A673 (cell line): Measurements from ENCODE around the gene GBF1. TPM values are rescaled to one million over a fixed set of nuclear protein-coding genes. Genes with fewer than 3 reads are reported as not detected.

Experiments used
- BruUV-seq: library from RNA; stranded (reverse); fragments of 400-500 nt; replicated peaks from 2 replicates; lab custom pipeline; 2021; lab: Mats Ljungman, UMichigan
- CTCF ChIA-PET: fragments of 300-600 bp; sonication (Branson Sonifier 250); formaldehyde crosslinking; loops from one replicate; lab custom pipeline; 2022; ENCODE audit warnings: antibody characterized with exemption; lab: Charles Lee
- POLR2A ChIA-PET: fragments of 300-600 bp; sonication (Branson Sonifier 250); formaldehyde crosslinking; loops from one replicate; lab custom pipeline; 2022; ENCODE audit warnings: antibody characterized with exemption; ENCODE audit not compliant: low non-redundant PET; lab: Charles Lee
- DNase-seq: peaks from one replicate; pipeline ENCODE4 v3.0.0-alpha.2; 2015; ENCODE audit warnings: low spot score
- H3K27ac ChIP-seq: fragments of 200-600 bp; sonication (generic); 2 replicates; pipeline ENCODE4 v1.5.1; 2016; ENCODE audit warnings: mixed run types, low read depth, mild to moderate bottlenecking, mixed read lengths, antibody characterized with exemption, low read length; ENCODE audit not compliant: poor library complexity, severe bottlenecking
- H3K27me3 ChIP-seq: fragments of 200-600 bp; sonication (generic); replicated peaks from 2 replicates; pipeline ENCODE4 v1.6.1; 2017; ENCODE audit warnings: mixed run types, low read depth, mild to moderate bottlenecking, mixed read lengths, antibody characterized with exemption, low read length; ENCODE audit not compliant: insufficient read depth, poor library complexity
- H3K36me3 ChIP-seq: fragments of 200-600 bp; sonication (generic); 2 replicates; pipeline ENCODE4 v1.6.1; 2016; ENCODE audit warnings: mixed run types, mild to moderate bottlenecking, mixed read lengths, antibody characterized with exemption, low read length; ENCODE audit not compliant: insufficient read depth, poor library complexity, severe bottlenecking
- H3K4me1 ChIP-seq: fragments of 200-600 bp; sonication (generic); 2 replicates; pipeline ENCODE4 v1.6.1; 2017; ENCODE audit warnings: mixed run types, mild to moderate bottlenecking, mixed read lengths, antibody characterized with exemption, low read length; ENCODE audit not compliant: insufficient read depth, poor library complexity, severe bottlenecking
- H3K4me3 ChIP-seq: fragments of 200-600 bp; sonication (generic); 2 replicates; pipeline ENCODE4 v1.5.1; 2016; ENCODE audit warnings: low read depth, mixed run types, mild to moderate bottlenecking, mixed read lengths, low read length; ENCODE audit not compliant: poor library complexity, severe bottlenecking
- H3K9me3 ChIP-seq: fragments of 200-600 bp; sonication (generic); 2 replicates; pipeline ENCODE4 v1.6.1; 2016; ENCODE audit warnings: mixed run types, low read depth, mild to moderate bottlenecking, mixed read lengths, antibody characterized with exemption, low read length; ENCODE audit not compliant: poor library complexity, severe bottlenecking
- CTCF ChIP-seq: fragments of 300-800, 200-600 bp; sonication (generic); conservative IDR thresholded peaks from 2 replicates; pipeline ENCODE4 v1.5.1; 2017; ENCODE audit warnings: low read depth, mild to moderate bottlenecking, antibody characterized with exemption, low read length, moderate library complexity, mixed read lengths
- EZH2 ChIP-seq: fragments of 200-600 bp; sonication (generic); IDR thresholded peaks from 2 replicates; pipeline ENCODE4 v1.6.1; 2017; ENCODE audit warnings: borderline replicate concordance, low read depth, mild to moderate bottlenecking, mixed read lengths, antibody characterized with exemption, low read length; ENCODE audit not compliant: poor library complexity, severe bottlenecking
- intact Hi-C: fragments of 100-400 bp; cut with micrococcal nuclease; formaldehyde crosslinking; loops from one replicate; pipeline ENCODE4 v1.10.0; 2022; ENCODE audit not compliant: unreplicated experiment
- total RNA-seq: library from RNA; stranded (reverse); gene quantifications from 2 replicates; pipeline ENCODE4 v1.2.3, GENCODE V29; 2021

The GBF1 gene
- total RNA-seq, 1 experiment from 2014 or later = 50.0 TPM

DNA sequence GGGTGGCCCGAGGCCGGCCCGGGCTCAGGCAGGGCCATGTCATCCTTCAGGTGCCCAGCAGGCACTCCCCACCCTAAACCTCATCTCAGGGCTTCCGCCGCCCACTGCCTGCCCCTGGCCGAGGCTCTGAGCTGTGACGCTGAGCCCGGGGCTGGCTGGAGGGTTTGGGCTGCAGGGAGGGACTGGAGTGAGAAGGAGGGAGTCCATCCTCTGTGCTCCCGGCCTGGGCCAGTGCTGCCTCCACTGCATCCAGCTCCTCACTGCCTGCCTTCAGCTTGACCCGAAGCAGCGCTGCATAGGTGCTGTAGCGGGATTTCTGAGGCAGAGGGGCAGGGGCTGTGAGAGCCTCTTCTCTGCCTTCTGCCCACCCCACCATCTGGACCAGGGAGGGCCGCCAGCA lies 157.8 kb downstream of the GBF1 start:
- ChIA-PET POLR2A (no interaction called here), CTCF (interaction anchor here (1.1 to 1.5 kb wide), 4 partner anchors 18 to 234 kb away, joined by 3 to 7 read pairs (median 4); partner anchors contain the start of gene FBXL15)
- H3K27me3 ChIP-seq = no peaks in the 10 kb centered on the region
- DNase-seq = no peak
- no peak overlapping the region for H3K4me3 ChIP-seq
- no peak overlapping the region for H3K27ac ChIP-seq
- no peak for TF ChIP-seq CTCF
- no peak for TF ChIP-seq EZH2
- H3K9me3 ChIP-seq = no peaks in the 10 kb centered on the region
- BruUV-seq = no TSS peak
- peaks cover 4% of the 10 kb centered on the region for H3K4me1 ChIP-seq
- H3K36me3 ChIP-seq = no peaks in the 10 kb centered on the region
- intact Hi-C loops = no loop called here

- Histone ChIP-seq H3K27me3 (no peaks in the 10 kb centered on the region), H3K36me3 (no peaks in the 10 kb centered on the region), H3K4me3 (no peak overlapping the region), H3K27ac (no peak overlapping the region), H3K4me1 (peaks cover 13% of the 10 kb centered on the region), H3K9me3 (no peaks in the 10 kb centered on the region)
- no TSS peak for BruUV-seq
- TF ChIP-seq EZH2 = no peak
- TF ChIP-seq CTCF = no peak
- ChIA-PET POLR2A (no interaction called here), CTCF (interaction anchor here (0.9 to 1.5 kb wide), 3 partner anchors 16 to 235 kb away, joined by 3 to 7 read pairs (median 5); partner anchors contain the start of gene FBXL15)
- intact Hi-C loops = no loop called here
- no peak for DNase-seq
Observed at GRCh38 chr10:102404361-102405107, 159.2 kb downstream of the GBF1 start.

DNA sequence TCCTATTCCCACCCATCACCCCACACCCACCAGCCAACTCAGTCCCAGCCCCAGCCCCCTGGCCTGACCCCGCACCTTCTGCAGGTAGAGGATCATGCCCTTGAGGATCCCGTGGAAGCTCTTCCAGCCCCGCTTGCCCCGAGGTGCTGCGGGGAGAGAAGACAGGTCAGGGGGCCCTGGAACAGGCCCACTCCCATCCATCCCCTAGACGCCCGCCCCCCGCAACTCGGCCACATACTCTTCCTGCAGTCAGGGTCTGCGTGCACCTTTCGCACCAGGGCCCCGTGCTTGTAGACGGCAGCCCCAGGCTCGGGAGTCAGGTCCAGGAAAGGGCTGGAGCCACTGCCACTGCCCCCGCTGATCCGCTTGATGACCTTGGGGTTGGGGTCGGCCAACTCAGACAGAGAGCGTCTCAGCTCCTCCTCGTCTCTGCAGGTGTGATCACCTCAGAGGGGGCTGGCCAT lies 159.8 kb downstream of the GBF1 start:
- Histone ChIP-seq H3K27ac (no peak overlapping the region), H3K4me3 (no peak overlapping the region), H3K36me3 (no peaks in the 10 kb centered on the region), H3K9me3 (no peaks in the 10 kb centered on the region), H3K27me3 (no peaks in the 10 kb centered on the region), H3K4me1 (peaks cover 15% of the 10 kb centered on the region)
- BruUV-seq = no TSS peak
- ChIA-PET CTCF (interaction anchor here (0.5 kb wide), 1 partner anchor 10 kb away, joined by 4 read pairs; no protein-coding TSS in a partner anchor), POLR2A (no interaction called here)
- TF ChIP-seq CTCF (no peak), EZH2 (no peak)
- intact Hi-C loops = no loop called here
- DNase-seq = no peak
